ENCODE data around the gene DEFB132.

DEFB132 gene

GRCh38 chr20:276620-277495 lies 19.3 kb downstream of the DEFB132 start:
- DNase-seq (no peak), ATAC-seq (no peak)
- no peaks in the 10 kb centered on the region for H3K27me3 Mint-ChIP-seq
- peaks cover 3% of the 10 kb centered on the region for H3K36me3 Mint-ChIP-seq (ENCODE audit: low read depth)
- no peak overlapping the region for H3K27ac Mint-ChIP-seq
- no peak overlapping the region for H3K4me3 Mint-ChIP-seq
- no peaks in the 10 kb centered on the region for H3K4me1 Mint-ChIP-seq
- H3K9me3 Mint-ChIP-seq = no peaks in the 10 kb centered on the region

GRCh38 chr20:277496-277781 lies 19.9 kb downstream of the DEFB132 start:
- H3K36me3 Mint-ChIP-seq (ENCODE audit: low read depth) = peaks cover 3% of the 10 kb centered on the region

DNA sequence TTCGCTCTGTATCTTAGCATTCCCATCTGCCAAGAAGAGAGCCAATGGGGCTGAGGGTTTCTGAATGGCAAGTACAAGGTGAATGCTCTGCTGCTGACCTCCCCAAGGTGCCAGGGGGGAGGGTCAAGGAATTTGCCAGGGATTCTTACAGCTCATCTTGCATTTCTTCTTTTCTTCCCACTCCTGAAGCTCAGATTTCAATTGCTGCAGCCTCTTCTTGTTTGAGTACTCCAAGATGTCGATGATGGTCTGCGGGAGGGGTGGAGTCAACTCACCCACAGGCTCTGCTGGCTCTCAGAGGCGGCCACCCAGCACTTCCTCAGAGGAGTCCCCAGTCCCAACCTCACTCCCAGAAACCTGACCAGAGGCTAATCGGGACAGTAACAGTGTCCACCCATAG lies 20.7 kb downstream of the DEFB132 start:
- Mint-ChIP-seq H3K4me3 (no peak overlapping the region), H3K36me3 (ENCODE audit: low read depth) (peaks cover 3% of the 10 kb centered on the region), H3K27me3 (no peaks in the 10 kb centered on the region), H3K4me1 (no peaks in the 10 kb centered on the region), H3K27ac (no peak overlapping the region), H3K9me3 (no peaks in the 10 kb centered on the region)
- ATAC-seq (no peak), DNase-seq (no peak)

More at GRCh38 chr20:277496-277781, 19.9 kb downstream of the DEFB132 start:
- H3K4me1 Mint-ChIP-seq = no peaks in the 10 kb centered on the region
- no peaks in the 10 kb centered on the region for H3K27me3 Mint-ChIP-seq
- H3K9me3 Mint-ChIP-seq = no peaks in the 10 kb centered on the region
- DNase-seq (no peak), ATAC-seq (no peak)
- no peak overlapping the region for H3K27ac Mint-ChIP-seq
- no peak overlapping the region for H3K4me3 Mint-ChIP-seq

DNA sequence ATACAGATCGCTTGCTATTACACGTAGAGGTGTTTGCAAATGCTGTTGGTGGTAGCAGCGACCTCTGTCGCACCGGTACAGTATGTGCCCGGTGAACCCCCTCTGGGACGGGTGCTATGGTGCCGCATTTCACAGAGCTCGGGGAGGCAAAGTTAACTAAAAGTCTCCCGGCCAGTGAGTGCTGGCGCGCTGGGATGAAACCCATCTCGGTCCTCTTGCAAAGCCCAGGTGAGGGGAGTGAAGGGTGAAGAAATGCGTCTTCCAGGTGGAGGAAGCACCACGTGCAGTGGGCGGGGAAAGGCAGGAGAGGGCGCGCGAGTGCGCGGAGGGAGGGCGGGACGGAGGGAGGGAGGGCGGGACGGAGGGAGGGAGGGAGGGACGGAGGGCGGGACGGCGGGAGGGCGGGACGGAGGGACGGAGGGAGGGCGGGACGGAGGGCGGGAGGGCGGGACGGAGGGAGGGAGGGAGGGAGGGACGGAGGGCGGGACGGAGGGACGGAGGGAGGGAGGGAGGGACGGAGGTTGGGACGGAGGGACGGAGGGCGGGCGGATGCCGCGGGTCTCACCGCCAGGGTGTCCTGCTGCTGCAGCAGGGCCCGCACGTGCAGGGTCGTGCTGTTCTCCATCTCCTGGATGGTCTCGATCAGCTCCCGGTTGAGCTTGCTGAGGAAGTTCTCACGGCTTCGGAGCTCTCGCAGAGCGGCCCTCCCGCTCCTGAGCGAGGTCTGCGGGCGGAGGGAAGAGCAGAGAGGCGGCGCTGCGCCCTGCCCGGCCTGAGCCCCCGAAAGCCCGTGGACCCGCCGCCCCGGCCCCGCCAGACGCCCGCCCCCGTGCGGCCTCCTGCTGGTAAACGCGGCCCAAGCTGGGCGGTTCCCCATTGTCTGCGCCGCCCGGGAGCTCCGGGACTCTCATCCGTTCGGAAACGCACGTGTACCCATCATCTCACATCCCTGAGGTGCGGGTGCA lies 21.4 kb downstream of the DEFB132 start:
- Mint-ChIP-seq H3K27ac (no peak overlapping the region), H3K27me3 (no peaks in the 10 kb centered on the region), H3K9me3 (no peaks in the 10 kb centered on the region), H3K4me1 (no peaks in the 10 kb centered on the region), H3K36me3 (ENCODE audit: low read depth) (peaks cover 3% of the 10 kb centered on the region), H3K4me3 (no peak overlapping the region)
- DNase-seq (no peak), ATAC-seq (no peak)

GRCh38 chr20:284172-284571 lies 26.6 kb downstream of the DEFB132 start:
- no peak for ATAC-seq
- no peaks in the 10 kb centered on the region for H3K27me3 Mint-ChIP-seq
- DNase-seq = no peak
- no peak overlapping the region for H3K27ac Mint-ChIP-seq
- H3K36me3 Mint-ChIP-seq (ENCODE audit: low read depth) = no peaks in the 10 kb centered on the region
- H3K9me3 Mint-ChIP-seq = no peaks in the 10 kb centered on the region
- no peak overlapping the region for H3K4me3 Mint-ChIP-seq
- peaks cover 5% of the 10 kb centered on the region for H3K4me1 Mint-ChIP-seq

- no peak overlapping the region for H3K27ac Mint-ChIP-seq
- DNase-seq (no peak), ATAC-seq (no peak)
- no peaks in the 10 kb centered on the region for H3K9me3 Mint-ChIP-seq
- H3K4me3 Mint-ChIP-seq = no peak overlapping the region
- H3K4me1 Mint-ChIP-seq = peaks cover 16% of the 10 kb centered on the region
- H3K36me3 Mint-ChIP-seq (ENCODE audit: low read depth) = no peaks in the 10 kb centered on the region
- H3K27me3 Mint-ChIP-seq = no peaks in the 10 kb centered on the region
Observed at GRCh38 chr20:286508-286907, 29.0 kb downstream of the DEFB132 start.

DNA sequence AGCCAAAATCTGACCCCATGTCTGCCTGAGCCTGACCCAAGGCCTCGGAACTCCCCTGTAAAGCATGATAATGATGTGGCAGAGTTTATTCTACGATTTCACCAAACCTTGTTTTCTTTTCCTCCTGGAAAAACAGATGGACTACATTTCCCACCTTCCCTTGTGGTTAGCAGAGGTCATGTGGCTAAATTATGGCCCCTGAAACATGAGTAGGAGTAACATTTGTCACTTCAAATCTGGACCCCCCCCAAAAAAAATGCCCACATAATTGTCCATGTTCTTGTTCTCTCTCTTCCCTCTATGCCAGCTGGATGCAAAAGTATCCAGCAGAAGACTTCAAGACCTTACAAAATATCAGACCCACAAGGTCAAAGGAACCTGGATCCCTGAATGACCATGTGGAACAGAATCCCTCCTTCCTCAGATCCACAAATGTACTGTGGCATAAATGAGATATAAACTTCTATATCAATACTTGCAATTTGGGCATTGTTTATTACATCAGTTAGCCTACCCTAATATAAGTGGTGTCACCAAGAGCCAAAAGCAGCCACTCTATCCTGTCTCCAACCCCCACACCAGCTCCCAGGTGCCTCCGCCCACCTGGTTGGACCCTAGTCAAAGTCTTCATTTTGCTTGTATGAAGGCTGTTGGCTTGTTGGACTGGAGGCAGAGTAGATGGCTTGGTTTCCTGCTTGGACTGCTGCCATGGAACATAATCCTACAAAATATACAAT lies 31.6 kb downstream of the DEFB132 start:
- Mint-ChIP-seq H3K4me3 (no peak overlapping the region), H3K27me3 (no peaks in the 10 kb centered on the region)

DNA sequence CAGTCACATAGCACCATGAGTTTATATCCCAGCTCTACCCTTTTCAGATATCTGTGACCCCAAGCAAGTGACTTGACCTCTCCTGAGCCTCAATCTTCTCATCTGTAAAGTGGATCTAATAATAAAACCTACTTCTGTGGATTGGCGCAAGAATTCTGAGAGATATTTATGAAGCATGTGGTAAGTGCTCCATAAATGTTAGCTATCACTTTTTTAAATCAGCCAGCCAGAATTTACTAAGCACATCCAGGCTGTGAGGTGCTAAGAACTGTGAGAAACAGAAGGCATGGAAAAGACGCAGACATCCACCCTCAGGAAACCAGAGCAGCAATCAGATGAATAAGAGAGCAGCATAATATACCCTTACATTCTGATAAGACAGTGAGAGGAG lies 32.2 kb downstream of the DEFB132 start:
- Mint-ChIP-seq H3K9me3 (no peaks in the 10 kb centered on the region), H3K27me3 (no peaks in the 10 kb centered on the region), H3K27ac (no peak overlapping the region), H3K36me3 (ENCODE audit: low read depth) (no peaks in the 10 kb centered on the region), H3K4me3 (no peak overlapping the region), H3K4me1 (peaks cover 16% of the 10 kb centered on the region)
- no peak for ATAC-seq
- DNase-seq = no peak

More for the DNA sequence above, 31.6 kb downstream of the DEFB132 start:
- DNase-seq (no peak), ATAC-seq (no peak)
- Mint-ChIP-seq H3K27ac (no peak overlapping the region), H3K36me3 (ENCODE audit: low read depth) (no peaks in the 10 kb centered on the region), H3K9me3 (no peaks in the 10 kb centered on the region), H3K4me1 (peaks cover 16% of the 10 kb centered on the region)

DNA sequence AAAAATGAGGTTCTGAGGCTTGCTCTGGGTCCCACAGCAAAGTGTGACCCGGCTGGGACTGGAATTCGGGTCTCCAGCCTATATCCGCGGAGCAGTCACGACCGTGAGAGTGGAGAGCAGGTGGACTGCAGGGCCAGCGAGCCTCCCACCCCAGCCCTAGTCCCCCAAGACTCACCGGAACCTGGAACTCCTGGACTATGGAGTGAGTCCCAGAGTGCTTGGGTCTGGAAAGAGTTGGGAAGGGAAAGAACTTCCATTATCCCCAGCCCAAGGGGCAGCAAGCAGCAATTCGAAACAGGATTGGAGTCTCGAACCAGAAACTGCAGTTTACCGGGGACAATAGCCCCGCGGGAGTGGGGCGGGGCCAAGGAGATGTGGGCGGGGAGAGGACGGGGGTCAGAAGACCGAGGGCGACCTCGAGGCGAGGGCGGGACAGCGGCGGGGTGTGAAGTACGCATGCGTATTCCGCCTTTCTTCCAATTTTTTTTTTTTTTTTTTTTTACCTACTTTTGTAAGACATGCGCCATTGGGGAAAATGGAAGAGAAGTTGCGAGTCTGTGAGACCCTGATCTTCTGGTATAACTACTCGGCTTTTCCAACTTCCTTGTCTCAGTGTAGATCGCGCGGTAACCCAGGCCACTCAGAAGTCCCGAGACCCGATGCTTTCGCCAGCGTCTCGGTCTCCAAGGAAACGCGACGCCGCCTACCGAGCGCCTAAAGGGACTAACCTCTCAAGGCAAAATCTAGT lies 32.7 kb downstream of the DEFB132 start, which contains the start of gene C20orf96:
C20orf96 (minus strand) TSS at position 667 of the 748 bp plus-strand sequence; CDS start at position 527, 140 bp downstream.
- H3K27me3 Mint-ChIP-seq = no peaks in the 10 kb centered on the region
- H3K4me1 Mint-ChIP-seq = peaks cover 16% of the 10 kb centered on the region
- H3K9me3 Mint-ChIP-seq = no peaks in the 10 kb centered on the region
- ATAC-seq (peak; percentile 91), DNase-seq (peak; percentile 92)
- H3K4me3 Mint-ChIP-seq = no peak within 1 kb of the TSS
- H3K27ac Mint-ChIP-seq = no peak within 1 kb of the TSS
- H3K36me3 Mint-ChIP-seq (ENCODE audit: low read depth) = no peaks in the 10 kb centered on the region

DNA sequence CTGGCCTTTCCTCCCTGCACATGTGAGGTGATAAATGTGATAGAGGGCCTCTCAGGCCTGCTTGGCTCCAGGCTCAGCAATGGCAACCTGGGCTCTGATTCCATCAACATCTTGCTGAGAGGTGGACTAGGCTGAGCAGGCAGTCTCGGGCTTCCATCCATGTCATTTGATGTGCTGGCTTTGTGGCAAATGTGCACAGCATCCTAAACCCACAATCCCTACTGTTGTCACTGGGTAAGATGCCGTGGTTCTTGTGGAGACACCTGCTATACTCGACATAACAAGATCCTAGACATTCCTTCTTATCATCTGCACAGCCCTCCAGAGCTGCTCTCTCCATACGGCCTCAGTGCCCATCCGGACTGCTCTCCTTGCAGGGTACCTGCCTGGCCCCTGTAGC lies 37.1 kb downstream of the DEFB132 start:
- ATAC-seq (no peak), DNase-seq (no peak)
- Mint-ChIP-seq H3K36me3 (ENCODE audit: low read depth) (peaks cover 17% of the 10 kb centered on the region), H3K27ac (no peak overlapping the region), H3K4me1 (peaks cover 32% of the 10 kb centered on the region), H3K9me3 (no peaks in the 10 kb centered on the region), H3K27me3 (peaks cover 2% of the 10 kb centered on the region), H3K4me3 (no peak overlapping the region)

- peak overlapping the region; percentile 91 for H3K4me3 Mint-ChIP-seq
- H3K36me3 Mint-ChIP-seq (ENCODE audit: low read depth) = peaks cover 26% of the 10 kb centered on the region
- H3K27me3 Mint-ChIP-seq = peaks cover 2% of the 10 kb centered on the region
- no peaks in the 10 kb centered on the region for H3K9me3 Mint-ChIP-seq
- DNase-seq (no peak), ATAC-seq (no peak)
- H3K4me1 Mint-ChIP-seq = peaks cover 37% of the 10 kb centered on the region
- H3K27ac Mint-ChIP-seq = peak overlapping the region; percentile 54
Observed at GRCh38 chr20:295804-296203, 38.3 kb downstream of the DEFB132 start.

DNA sequence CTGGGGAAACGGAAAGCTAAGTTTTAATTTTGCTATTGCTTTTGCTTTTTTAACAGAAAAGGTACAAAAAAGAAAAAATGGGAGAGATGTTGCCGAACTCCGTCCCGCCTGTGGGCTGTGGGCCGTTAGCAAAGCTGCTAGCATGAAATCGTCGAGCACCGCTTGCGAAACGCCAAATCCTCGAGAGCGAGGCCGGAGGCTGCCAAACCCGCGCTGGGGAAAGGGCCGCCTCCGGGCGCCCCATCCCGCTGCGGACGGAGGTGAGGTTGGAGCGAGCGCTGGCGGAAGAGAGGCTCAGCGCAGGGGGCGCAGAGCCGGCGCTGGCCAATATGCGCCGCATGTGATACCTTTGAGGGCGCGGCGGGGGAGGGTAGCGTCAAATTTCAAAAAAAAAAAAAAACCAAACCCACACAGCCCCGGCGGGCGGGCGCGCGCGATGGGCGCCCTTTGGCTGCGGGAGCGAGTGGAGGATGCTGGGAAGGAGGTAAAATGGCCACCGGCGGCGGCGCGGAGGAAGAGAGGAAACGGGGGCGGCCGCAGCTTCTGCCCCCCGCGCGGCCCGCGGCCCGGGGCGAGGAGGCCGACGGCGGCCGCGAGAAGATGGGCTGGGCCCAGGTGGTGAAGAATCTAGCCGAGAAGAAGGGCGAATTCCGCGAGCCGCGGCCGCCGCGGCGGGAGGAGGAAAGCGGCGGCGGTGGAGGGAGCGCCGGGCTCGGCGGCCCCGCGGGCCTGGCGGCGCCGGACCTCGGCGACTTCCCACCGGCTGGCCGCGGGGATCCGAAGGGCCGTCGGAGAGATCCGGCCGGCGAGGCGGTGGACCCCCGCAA lies 39.8 kb downstream of the DEFB132 start, which contains the start of gene ZCCHC3:
ZCCHC3 (plus strand) TSS at position 473 of the 827 bp plus-strand sequence; CDS start at position 490, 17 bp downstream.
- Mint-ChIP-seq H3K36me3 (ENCODE audit: low read depth) (peaks cover 37% of the 10 kb centered on the region), H3K27me3 (peaks cover 2% of the 10 kb centered on the region), H3K4me3 (peak within 1 kb of the TSS; percentile 100), H3K27ac (peak within 1 kb of the TSS; percentile 99), H3K4me1 (peaks cover 52% of the 10 kb centered on the region), H3K9me3 (no peaks in the 10 kb centered on the region)
- DNase-seq = peak; percentile 86
- peak; percentile 88 for ATAC-seq
